Calu3 (cell line): ENCODE measurements around the gene ABHD8. TPM values are rescaled to one million over a fixed set of nuclear protein-coding genes. Genes with fewer than 3 reads are reported as not detected.

ENCODE experiments used
- BruUV-seq: library from RNA; stranded (reverse); fragments of 400-500 nt; replicated peaks from 2 replicates; lab custom pipeline; 2021; lab: Mats Ljungman, UMichigan
- CTCF ChIA-PET: fragments of 300-600 bp; sonication (Branson Sonifier 250); formaldehyde crosslinking; loops from one replicate; lab custom pipeline; 2022; ENCODE audit warnings: antibody characterized with exemption; lab: Charles Lee
- DNase-seq: peaks from one replicate; pipeline ENCODE4 v3.0.0; 2022
- H3K27ac Mint-ChIP-seq: one replicate; pipeline ENCODE4 v1.8.0; 2022; ENCODE audit warnings: mixed read lengths; ENCODE audit not compliant: unreplicated experiment
- H3K27me3 Mint-ChIP-seq: one replicate; pipeline ENCODE4 v1.8.0; 2022; ENCODE audit warnings: mixed read lengths; ENCODE audit not compliant: unreplicated experiment
- H3K36me3 Mint-ChIP-seq: one replicate; pipeline ENCODE4 v1.8.0; 2022; ENCODE audit warnings: mild to moderate bottlenecking, moderate library complexity, mixed read lengths; ENCODE audit not compliant: insufficient read depth, unreplicated experiment
- H3K4me1 Mint-ChIP-seq: one replicate; pipeline ENCODE4 v1.8.0; 2022; ENCODE audit warnings: mild to moderate bottlenecking, low read depth, mixed read lengths; ENCODE audit not compliant: unreplicated experiment
- H3K4me3 Mint-ChIP-seq: one replicate; pipeline ENCODE4 v1.8.0; 2022; ENCODE audit warnings: mild to moderate bottlenecking, low read depth, moderate library complexity, mixed read lengths; ENCODE audit not compliant: unreplicated experiment
- H3K9me3 Mint-ChIP-seq: one replicate; pipeline ENCODE4 v1.8.0; 2022; ENCODE audit warnings: low read depth, mixed read lengths; ENCODE audit not compliant: unreplicated experiment
- CTCF ChIP-seq: fragments of 200-600 bp; IDR thresholded peaks from one replicate; pipeline ENCODE4 v1.8.0; 2022; ENCODE audit warnings: antibody characterized with exemption; ENCODE audit not compliant: unreplicated experiment
- intact Hi-C: fragments of 100-400 bp; cut with micrococcal nuclease; formaldehyde crosslinking; loops from one replicate; pipeline ENCODE4 v1.10.0; 2022; ENCODE audit not compliant: unreplicated experiment
- total RNA-seq: library from RNA; stranded (reverse); gene quantifications from 2 replicates; pipeline ENCODE4 v1.2.3, GENCODE V29; 2022

ABHD8 gene
- total RNA-seq, 1 experiment from 2014 or later: 6.0 TPM

- no TSS peak for BruUV-seq
- intact Hi-C loops: no loop called here
- Mint-ChIP-seq H3K27me3 (no peaks in the 10 kb centered on the region), H3K4me1 (no peaks in the 10 kb centered on the region), H3K27ac (peak overlapping the region; percentile 23), H3K36me3 (peaks cover 18% of the 10 kb centered on the region), H3K4me3 (no peak overlapping the region), H3K9me3 (no peaks in the 10 kb centered on the region)
- DNase-seq: no peak
- CTCF ChIA-PET: no interaction called here
- TF ChIP-seq CTCF: no peak
Observed at GRCh38 chr19:17329366-17330261, 26.4 kb upstream of the ABHD8 start.

- intact Hi-C loops: no loop called here
- H3K4me3 Mint-ChIP-seq: no peak overlapping the region
- no TSS peak for BruUV-seq
Observed at GRCh38 chr19:17328517-17329365, 25.5 kb upstream of the ABHD8 start.

GRCh38 chr19:17327654-17328516 lies 24.7 kb upstream of the ABHD8 start:
- Mint-ChIP-seq H3K27ac (no peak overlapping the region), H3K27me3 (no peaks in the 10 kb centered on the region), H3K9me3 (no peaks in the 10 kb centered on the region), H3K36me3 (peaks cover 12% of the 10 kb centered on the region), H3K4me3 (no peak overlapping the region), H3K4me1 (no peaks in the 10 kb centered on the region)
- DNase-seq: no peak
- CTCF ChIA-PET: interaction anchor here (0.6 kb wide), 1 partner anchor 86 kb away, joined by 3 read pairs; no protein-coding TSS in a partner anchor
- TF ChIP-seq CTCF: no peak
- intact Hi-C loops: no loop called here
- no TSS peak for BruUV-seq

More at GRCh38 chr19:17328517-17329365, 25.5 kb upstream of the ABHD8 start:
- Mint-ChIP-seq H3K36me3 (peaks cover 9% of the 10 kb centered on the region), H3K27me3 (no peaks in the 10 kb centered on the region), H3K9me3 (no peaks in the 10 kb centered on the region), H3K27ac (no peak overlapping the region), H3K4me1 (no peaks in the 10 kb centered on the region)
- DNase-seq: no peak
- TF ChIP-seq CTCF: no peak
- CTCF ChIA-PET: no interaction called here
